ENCODE results near the gene SRCIN1. TPM values are rescaled to one million over a fixed set of nuclear protein-coding genes. Genes with fewer than 3 reads are reported as not detected.

The SRCIN1 gene
- total RNA-seq, 1 experiment from 2014 or later, result 0.12 TPM

- no peak for DNase-seq (ENCODE audit: low spot score)
These were observed 21.9 kb downstream of the SRCIN1 start for GRCh38 chr17:38583828-38584349.

DNA sequence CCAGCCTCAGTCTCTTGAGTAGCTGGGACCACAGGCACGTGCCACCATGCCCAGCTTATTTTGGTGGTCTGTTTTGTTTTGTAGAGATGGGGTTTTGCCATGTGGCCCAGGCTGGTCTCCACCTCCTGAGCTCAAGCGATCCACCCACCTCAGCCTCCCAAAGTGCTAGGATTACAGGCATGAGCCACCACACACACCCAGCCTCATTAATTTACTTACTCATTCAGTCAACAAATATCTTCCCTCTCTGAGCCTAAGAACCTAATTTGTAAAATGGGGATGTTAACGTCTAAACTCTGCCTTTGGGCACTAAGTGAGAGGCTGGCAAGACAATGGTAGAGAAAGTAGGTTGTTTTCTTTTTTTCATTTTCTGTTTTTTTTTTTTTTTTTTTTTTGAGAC is 22.6 kb downstream of the SRCIN1 start:
- no peak for DNase-seq (ENCODE audit: low spot score)

GRCh38 chr17:38582069-38582468 is 23.7 kb downstream of the SRCIN1 start:
- DNase-seq (ENCODE audit: low spot score), result no peak

DNA sequence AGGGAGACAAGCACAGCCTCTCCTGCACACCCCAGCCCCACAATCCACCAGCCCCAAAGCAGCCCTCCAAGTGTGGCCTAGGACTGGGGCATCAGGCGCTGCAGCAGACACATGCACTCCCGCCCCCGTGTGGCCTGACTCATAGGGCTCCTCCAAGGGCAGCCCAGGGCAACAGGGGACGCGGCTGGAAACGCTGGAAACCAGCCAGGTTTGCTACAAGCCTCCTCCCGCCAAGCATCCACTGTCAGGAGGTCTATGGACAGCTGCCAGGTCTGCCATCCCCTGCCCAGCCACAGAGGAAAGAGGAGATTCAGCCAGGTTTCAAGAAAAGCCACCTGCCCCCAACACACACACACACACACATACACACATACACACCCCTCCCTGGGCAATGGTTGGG is 25.8 kb downstream of the SRCIN1 start:
- DNase-seq (ENCODE audit: low spot score), result peak; percentile 66

DNA sequence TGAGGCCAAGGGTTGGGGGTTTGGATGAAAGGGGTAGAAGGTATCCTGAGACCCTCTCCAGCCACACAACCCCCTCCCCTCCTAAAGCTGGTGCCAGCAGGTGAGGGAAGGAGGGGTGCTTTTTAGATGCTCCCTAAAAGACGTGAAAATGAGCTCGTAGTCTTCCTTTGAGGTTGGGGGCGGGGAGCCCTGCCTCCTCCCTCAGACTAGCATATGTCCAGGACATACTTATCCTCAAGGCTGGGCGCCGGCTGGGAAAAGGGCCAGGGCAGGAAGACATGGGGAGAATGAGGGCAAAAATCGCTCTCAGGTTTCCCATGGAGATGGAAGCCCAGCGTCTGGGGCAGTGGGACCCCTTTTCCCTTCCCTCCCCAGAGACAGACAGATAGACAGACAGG is 26.7 kb downstream of the SRCIN1 start:
- no peak for DNase-seq (ENCODE audit: low spot score)

GRCh38 chr17:38578229-38579082 is 27.3 kb downstream of the SRCIN1 start:
- no peak for DNase-seq (ENCODE audit: low spot score)

GRCh38 chr17:38577645-38578173 is 28.0 kb downstream of the SRCIN1 start:
- DNase-seq (ENCODE audit: low spot score), result no peak

DNA sequence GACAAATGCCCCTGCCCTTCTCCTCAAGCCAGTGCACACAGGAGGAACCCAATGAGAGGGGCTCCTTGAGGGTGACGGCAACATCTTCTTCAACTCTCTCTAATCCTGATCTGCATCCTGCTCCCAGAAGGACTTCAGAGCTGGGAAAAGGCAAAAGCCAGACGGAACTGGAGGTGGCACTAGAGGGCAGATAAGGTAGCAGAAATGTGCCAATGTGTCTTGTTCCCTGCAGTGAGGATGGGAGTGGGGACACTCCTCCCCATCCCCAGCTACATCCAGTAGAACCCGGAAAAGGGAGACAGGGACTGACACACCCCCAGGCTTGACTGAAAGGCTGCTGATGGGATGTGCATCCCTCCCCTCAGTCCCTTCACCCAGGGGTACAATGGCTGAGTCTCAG is 28.5 kb downstream of the SRCIN1 start:
- DNase-seq (ENCODE audit: low spot score), result no peak

GRCh38 chr17:38575781-38576180 is 30.0 kb downstream of the SRCIN1 start:
- DNase-seq (ENCODE audit: low spot score), result no peak

GRCh38 chr17:38574712-38575111 is 31.0 kb downstream of the SRCIN1 start:
- DNase-seq (ENCODE audit: low spot score), result no peak

GRCh38 chr17:38572669-38573365 is 32.9 kb downstream of the SRCIN1 start:
- no peak for DNase-seq (ENCODE audit: low spot score)

- DNase-seq (ENCODE audit: low spot score), result no peak
These were observed 33.7 kb downstream of the SRCIN1 start for GRCh38 chr17:38571833-38572668.

DNA sequence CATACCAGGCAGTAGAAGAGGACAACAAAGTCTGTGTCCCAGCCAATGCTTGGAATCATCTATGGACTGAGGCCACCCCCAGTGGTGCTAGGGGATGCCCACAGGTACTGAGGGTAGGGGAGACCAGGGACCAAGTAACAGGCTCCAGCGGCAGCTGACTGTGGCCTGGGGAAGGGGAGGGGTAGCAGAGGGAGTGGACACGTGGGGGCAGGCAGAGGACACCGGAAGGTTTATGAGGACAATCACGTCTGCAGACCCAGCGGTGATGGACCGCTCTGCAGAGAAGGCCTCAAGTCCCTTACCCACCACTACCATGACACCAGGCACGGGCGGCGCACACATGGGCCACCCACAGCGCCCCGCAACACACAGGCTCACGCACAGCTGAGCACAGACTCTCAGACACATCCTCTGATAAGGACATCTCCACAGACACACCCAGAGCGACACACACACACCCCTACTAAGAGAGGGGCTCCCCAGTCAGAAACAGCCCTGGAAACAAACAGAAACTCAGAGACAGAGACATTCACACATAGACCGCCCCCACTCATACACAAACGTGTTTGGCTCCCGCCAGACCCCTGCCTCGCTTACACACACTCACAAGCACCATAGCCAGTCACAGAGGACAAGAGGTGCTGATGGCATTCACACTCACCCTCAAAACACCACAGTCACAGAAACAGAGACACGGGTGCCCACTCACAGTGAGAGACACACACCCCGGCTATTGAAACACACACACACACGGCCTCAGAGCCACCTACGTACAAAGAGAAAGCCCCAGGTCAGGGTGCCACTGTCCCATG is 35.8 kb downstream of the SRCIN1 start:
- no peak for DNase-seq (ENCODE audit: low spot score)

DNA sequence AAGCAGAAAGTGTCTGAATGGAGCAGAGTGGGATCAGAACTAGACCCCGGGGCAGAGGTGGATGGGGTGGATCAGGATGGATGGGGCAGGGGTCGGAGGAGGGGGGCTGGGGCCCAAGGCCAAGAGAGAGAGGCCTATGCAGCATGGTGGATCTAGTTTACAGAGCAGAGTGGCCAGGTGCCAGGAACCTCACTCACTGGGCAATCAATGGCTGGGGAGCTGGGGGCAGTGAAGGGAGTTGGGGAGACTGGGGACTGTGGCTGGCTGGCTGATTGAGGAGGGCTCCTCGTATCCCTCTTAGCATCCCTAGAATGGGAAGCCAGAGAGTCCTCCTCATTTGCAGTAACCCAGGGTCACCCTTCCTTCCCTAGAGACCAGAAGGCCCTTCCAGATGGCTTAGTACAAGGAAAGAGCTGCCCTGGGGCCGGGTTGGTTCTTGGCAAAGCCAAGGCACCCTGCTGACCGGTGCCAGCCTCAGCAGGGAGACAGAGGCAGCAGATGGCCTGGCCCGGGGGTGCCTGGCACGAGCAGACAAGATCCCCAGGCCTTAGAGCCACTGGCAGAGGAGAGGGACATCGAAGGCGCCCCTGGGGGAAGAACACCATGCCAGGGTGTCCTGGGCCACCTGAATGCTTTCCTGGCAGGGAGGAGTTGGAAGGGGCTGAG is 36.8 kb downstream of the SRCIN1 start:
- DNase-seq (ENCODE audit: low spot score), result no peak

- DNase-seq (ENCODE audit: low spot score), result no peak
These were observed 37.5 kb downstream of the SRCIN1 start for GRCh38 chr17:38568274-38568673.

DNA sequence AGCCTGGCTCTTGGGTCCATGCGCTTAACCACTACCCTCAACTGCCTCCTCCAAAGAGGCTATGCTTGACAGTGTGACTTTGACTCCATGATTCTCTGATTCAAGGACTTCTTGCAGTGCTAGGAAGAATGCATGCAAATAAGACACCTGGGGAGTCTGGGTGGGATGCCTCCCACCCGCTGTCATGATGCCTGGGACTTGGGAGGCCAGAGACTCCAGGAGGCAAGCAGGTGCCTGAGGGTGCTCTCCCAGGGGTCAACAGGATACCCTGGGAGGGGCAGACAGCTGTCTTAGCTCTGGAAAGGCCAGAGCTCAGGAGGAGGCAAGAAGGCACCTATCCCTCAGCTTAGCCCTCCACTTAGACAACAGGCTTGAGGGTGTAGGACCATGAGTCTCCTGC is 38.4 kb downstream of the SRCIN1 start:
- DNase-seq (ENCODE audit: low spot score), result no peak

GRCh38 chr17:38566666-38567031 is 39.1 kb downstream of the SRCIN1 start:
- DNase-seq (ENCODE audit: low spot score), result no peak

GRCh38 chr17:38565853-38566665 is 39.7 kb downstream of the SRCIN1 start:
- DNase-seq (ENCODE audit: low spot score), result no peak

DNA sequence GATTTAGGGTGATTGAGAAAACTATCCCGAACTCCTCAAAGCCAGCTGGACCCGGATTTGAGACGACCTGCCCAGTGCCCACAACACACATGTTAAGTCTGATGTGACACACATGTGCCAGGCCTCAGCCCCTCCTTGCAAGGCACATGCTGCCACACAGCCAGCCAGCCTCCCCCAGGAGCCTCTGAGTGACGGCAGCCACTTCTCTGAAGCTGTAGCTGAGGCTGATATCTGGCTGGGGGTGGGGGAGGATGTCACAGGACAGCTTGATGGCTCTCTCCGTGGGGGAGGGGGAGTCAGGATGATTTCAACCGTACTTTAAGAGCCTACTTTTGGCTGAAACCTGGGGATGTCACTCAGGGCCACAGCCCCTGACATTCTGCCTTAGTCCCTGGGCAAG is 40.9 kb downstream of the SRCIN1 start:
- no peak for DNase-seq (ENCODE audit: low spot score)
